PC-3 (cell line): ENCODE measurements around the gene IL18BP. TPM values are rescaled to one million over a fixed set of nuclear protein-coding genes. Genes with fewer than 3 reads are reported as not detected.

Experiments
- ATAC-seq: fragments of 200-7000 bp; cut with Tn5 transposase; 2 replicates; pipeline ENCODE4 v1.9.1; 2020; ENCODE audit warnings: mild to moderate bottlenecking, moderate library complexity
- BruUV-seq: library from RNA; stranded (reverse); fragments of 400-500 nt; replicated peaks from 2 replicates; lab custom pipeline; 2021; lab: Mats Ljungman, UMichigan
- CTCF ChIA-PET: fragments of 300-600 bp; sonication (Branson Sonifier 250); formaldehyde crosslinking; loops from one replicate; lab custom pipeline; 2022; ENCODE audit warnings: antibody characterized with exemption; lab: Charles Lee
- POLR2A ChIA-PET: fragments of 300-600 bp; sonication (Branson Sonifier 250); formaldehyde crosslinking; loops from one replicate; lab custom pipeline; 2022; ENCODE audit warnings: antibody characterized with exemption; ENCODE audit not compliant: unreplicated experiment; lab: Charles Lee
- DNase-seq: peaks from one replicate; pipeline ENCODE4 v3.0.0-alpha.2; 2015
- H2AFZ ChIP-seq: fragments of 300-600 bp; sonication (generic); 2 replicates; pipeline ENCODE4 v1.6.0; 2016; ENCODE audit warnings: antibody characterized with exemption, low read length
- H3F3A ChIP-seq: fragments of 300-600 bp; sonication (generic); one replicate; pipeline ENCODE4 v1.6.0; 2017; ENCODE audit warnings: antibody characterized with exemption, low read length, control low read depth, mild to moderate bottlenecking; ENCODE audit not compliant: unreplicated experiment
- H3K27ac ChIP-seq: fragments of 300-600 bp; sonication (generic); 2 replicates; pipeline ENCODE4 v1.5.1; 2016; ENCODE audit warnings: mild to moderate bottlenecking, low read length
- H3K27me3 ChIP-seq: fragments of 300-600 bp; sonication (generic); 2 replicates; pipeline ENCODE4 v1.6.1; 2016; ENCODE audit warnings: low read length, mixed read lengths
- H3K36me3 ChIP-seq: fragments of 300-600 bp; sonication (generic); 2 replicates; pipeline ENCODE4 v1.6.1; 2016; ENCODE audit warnings: low read depth, mixed run types, low read length, mixed read lengths
- H3K4me1 ChIP-seq: fragments of 300-600 bp; sonication (generic); 2 replicates; pipeline ENCODE4 v1.5.1; 2016; ENCODE audit warnings: low read length; ENCODE audit not compliant: insufficient read depth
- H3K4me2 ChIP-seq: fragments of 300-600 bp; sonication (generic); 2 replicates; pipeline ENCODE4 v1.6.0; 2016; ENCODE audit warnings: low read length
- H3K4me3 ChIP-seq: fragments of 300-600 bp; sonication (generic); 2 replicates; pipeline ENCODE4 v1.5.1; 2016; ENCODE audit warnings: mild to moderate bottlenecking, low read length, mixed read lengths
- H3K79me2 ChIP-seq: fragments of 300-600 bp; sonication (generic); 2 replicates; pipeline ENCODE4 v1.6.1; 2017; ENCODE audit warnings: low read length, mixed read lengths
- H3K9ac ChIP-seq: fragments of 300-600 bp; sonication (generic); 2 replicates; pipeline ENCODE4 v1.6.0; 2016; ENCODE audit warnings: mild to moderate bottlenecking, low read length
- H3K9me2 ChIP-seq: fragments of 300-600 bp; sonication (generic); replicated peaks from 2 replicates; pipeline ENCODE4 v1.6.1; 2016; ENCODE audit warnings: mixed run types, low read length, mixed read lengths
- H3K9me3 ChIP-seq: fragments of 300-600 bp; sonication (generic); 2 replicates; pipeline ENCODE4 v1.6.1; 2016; ENCODE audit warnings: low read length, mixed read lengths
- H4K20me1 ChIP-seq: fragments of 300-600 bp; sonication (generic); 2 replicates; pipeline ENCODE4 v1.6.1; 2016; ENCODE audit warnings: low read length, mixed read lengths
- CTCF ChIP-seq: fragments of 300-600 bp; sonication (generic); conservative IDR thresholded peaks from 2 replicates; pipeline ENCODE4 v1.5.1; 2017; ENCODE audit warnings: antibody characterized with exemption, low read depth, mild to moderate bottlenecking, low read length
- EZH2 ChIP-seq: fragments of 300-600 bp; sonication (generic); IDR thresholded peaks from one replicate; pipeline ENCODE4 v1.6.1; 2017; ENCODE audit warnings: antibody characterized with exemption, mild to moderate bottlenecking, low read length; ENCODE audit not compliant: unreplicated experiment
- EZH2phosphoT487 ChIP-seq: fragments of 300-600 bp; sonication (generic); IDR thresholded peaks from 2 replicates; pipeline ENCODE4 v1.6.1; 2018; ENCODE audit warnings: mild to moderate bottlenecking, antibody characterized with exemption, low read length, borderline replicate concordance
- intact Hi-C: fragments of 100-400 bp; cut with micrococcal nuclease; formaldehyde crosslinking; loops from 2 replicates; pipeline ENCODE4 v1.9.0; 2023
- total RNA-seq: library from RNA; depleted of rRNA; stranded (reverse); fragments of >200 nt; gene quantifications from 2 replicates; pipeline ENCODE4 v1.2.3, GENCODE V29; 2014

Gene IL18BP
- total RNA-seq, 1 experiment from 2014 or later: 7.2 TPM

GRCh38 chr11:72040491-72041363 lies 42.0 kb downstream of the IL18BP start:
- ChIA-PET POLR2A (interaction anchor here (1.1 kb wide), 1 partner anchor 29 kb away, joined by 4 read pairs; no protein-coding TSS in a partner anchor), CTCF (interaction anchor here (0.6 to 1.0 kb wide), 2 partner anchors 15 to 38 kb away, joined by 3 to 6 read pairs; no protein-coding TSS in a partner anchor)
- Histone ChIP-seq H3K27me3 (no peaks in the 10 kb centered on the region), H3K9ac (peak overlapping the region; percentile 80), H2AFZ (peak overlapping the region; percentile 79), H3K9me3 (no peaks in the 10 kb centered on the region), H3K4me2 (peak overlapping the region; percentile 92), H3F3A (no peaks in the 10 kb centered on the region), H3K9me2 (no peaks in the 10 kb centered on the region), H4K20me1 (0 out of 2 replicates have a peak, but pooled peaks cover 8% of the 10 kb centered on the region), H3K4me1 (peaks cover 42% of the 10 kb centered on the region), H3K4me3 (peak overlapping the region; percentile 67), H3K36me3 (peaks cover 13% of the 10 kb centered on the region; the same call in 1 of the 2 replicates), H3K79me2 (peaks cover 82% of the 10 kb centered on the region), H3K27ac (peak overlapping the region; percentile 83)
- ATAC-seq (peak; percentile 64), DNase-seq (peak; percentile 96)
- BruUV-seq: TSS peak; percentile 73
- TF ChIP-seq CTCF (0 out of 2 replicates have a peak, but pooled peaks have one; percentile 14), EZH2phosphoT487 (no peak)
- intact Hi-C loops: loop anchor here (1.0 kb wide), 2 partner anchors 40 to 72 kb away; partner anchors contain the start of genes ANAPC15, LRRC51 and NUMA1

GRCh38 chr11:72041364-72042063 lies 42.8 kb downstream of the IL18BP start:
- Histone ChIP-seq H3K9me2 (no peaks in the 10 kb centered on the region), H3K9me3 (no peaks in the 10 kb centered on the region), H3K27ac (peak overlapping the region; percentile 83), H3K79me2 (peaks cover 74% of the 10 kb centered on the region), H3K4me1 (peaks cover 42% of the 10 kb centered on the region), H3F3A (no peaks in the 10 kb centered on the region), H3K36me3 (peaks cover 9% of the 10 kb centered on the region; the same call in 1 of the 2 replicates), H3K4me3 (peak overlapping the region; percentile 67), H2AFZ (peak overlapping the region; percentile 79), H3K4me2 (peak overlapping the region; percentile 92), H4K20me1 (0 out of 2 replicates have a peak, but pooled peaks cover 8% of the 10 kb centered on the region), H3K9ac (peak overlapping the region; percentile 80), H3K27me3 (no peaks in the 10 kb centered on the region)
- POLR2A ChIA-PET: no interaction called here
- BruUV-seq: no TSS peak
- CTCF ChIA-PET: no interaction called here
- ATAC-seq (peak; percentile 78), DNase-seq (peak; percentile 55)
- no peak for TF ChIP-seq CTCF
- TF ChIP-seq EZH2: no peak
- no peak for TF ChIP-seq EZH2phosphoT487
- intact Hi-C loops: loop anchor here (1.0 kb wide), 2 partner anchors 39 to 71 kb away; partner anchors contain the start of genes ANAPC15, LRRC51 and NUMA1
